Kidney (tissue), 14 donors: ENCODE data around the gene XPO6. TPM values are rescaled to one million over a fixed set of nuclear protein-coding genes. Genes with fewer than 3 reads are reported as not detected.

Experiments used
- DNase-seq, 5 donors: peaks; one replicate each; pipeline ENCODE4 v3.0.0-alpha.2; 2013 to 2020
- FAIRE-seq: peaks from 2 replicates; lab custom pipeline; 2012; peaks lifted over from hg19 to GRCh38; lab: Jason Lieb, UNC
- H3K27ac ChIP-seq, 2 donors: one replicate each; pipeline ENCODE4 v1.7.0; 2013; ENCODE audit warnings: low read depth in 2 of 2, low read length in 2 of 2, inconsistent platforms in 1 of 2
- H3K27me3 ChIP-seq: one replicate; pipeline ENCODE4 v1.7.1; 2013; ENCODE audit warnings: low read length, inconsistent platforms; ENCODE audit not compliant: control insufficient read depth, insufficient read depth
- H3K36me3 ChIP-seq, 3 donors: one replicate each; pipeline versions ENCODE4 v1.7.0 to v1.7.1; 2013; ENCODE audit warnings: low read length in 3 of 3, control low read depth in 1 of 3, inconsistent platforms in 1 of 3; ENCODE audit not compliant: insufficient read depth in 3 of 3, control insufficient read depth in 2 of 3
- H3K4me1 ChIP-seq, 3 donors: one replicate each; pipeline versions ENCODE4 v1.7.0 to v1.7.1; 2013; ENCODE audit warnings: low read length in 3 of 3, inconsistent platforms in 1 of 3, low read depth in 1 of 3; ENCODE audit not compliant: control insufficient read depth in 2 of 3, insufficient read depth in 2 of 3
- H3K4me3 ChIP-seq, 3 donors: one replicate each; pipeline versions ENCODE4 v1.7.0 to v1.8.1; 2013; ENCODE audit warnings: low read length in 3 of 3, control low read depth in 1 of 3, inconsistent platforms in 1 of 3
- H3K9ac ChIP-seq, 3 donors: one replicate each; pipeline versions ENCODE4 v1.7.0 to v1.7.1; 2013; ENCODE audit warnings: low read length in 3 of 3, control low read depth in 1 of 3, inconsistent platforms in 1 of 3
- H3K9me3 ChIP-seq, 3 donors: one replicate each; pipeline versions ENCODE4 v1.7.0 to v1.7.1; 2013; ENCODE audit warnings: low read length in 3 of 3, control low read depth in 1 of 3, inconsistent platforms in 1 of 3; ENCODE audit not compliant: control insufficient read depth in 2 of 3, insufficient read depth in 1 of 3
- CTCF ChIP-seq: IDR thresholded peaks from 3 replicates; pipeline ENCODE4 v1.5.1; 2012; ENCODE audit warnings: mild to moderate bottlenecking, moderate library complexity, borderline replicate concordance; ENCODE audit not compliant: insufficient read depth; ENCODE audit errors: extremely low read depth
- intact Hi-C: fragments of 100-400 bp; cut with DNase I; formaldehyde crosslinking; loops from one replicate; pipeline ENCODE4 v1.11.1; 2022
- polyA plus RNA-seq: library from polyadenylated mRNA; stranded (reverse); fragments of 350-450 nt; fragmentation: Illumina TruSeq; extraction: RNeasy Lipid Tissue Mini Kit (QIAGEN cat#74804); gene quantifications from one replicate; pipeline ENCODE4 v1.2.3, GENCODE V29; 2014; ENCODE audit warnings: low read depth, low replicate concordance; ENCODE audit not compliant: insufficient read depth
- total RNA-seq: library from RNA; stranded (reverse); fragmentation: NEBNext Ultra II Directional; extraction: Animal tissue kit (Norgen Biotek cat#: 25700); gene quantifications from one replicate; pipeline ENCODE4 v1.2.1, GENCODE V29; 2021
- donor health status: control.
- donor health status: control.
- donor health status: control.
- donor health status: control.
- donor health status: control.
- donor health status: DM: yes; HTN: yes; CAD: no.
- donor health status: Normal renal cell carcinoma (clear cell type).

XPO6 gene
- total and polyA plus RNA-seq, 2 donors from 2014 or later: 57.2 to 98.8 TPM

GRCh38 chr16:28183930-28184329, 27.8 kb downstream of the XPO6 start:
- Histone ChIP-seq H3K4me3 (no peak overlapping the region), H3K9me3 (no peaks in the 10 kb centered on the region), H3K27me3 (no peaks in the 10 kb centered on the region), H3K4me1 (peaks cover 0 to 11% (median 7%) of the 10 kb centered on the region in 3 donors), H3K27ac (no peak overlapping the region), H3K36me3 (no peaks in the 10 kb centered on the region), H3K9ac (no peak overlapping the region)
- DNase-seq (no peak), FAIRE-seq (no peak)
- intact Hi-C loops: no loop called here
- no peak for TF ChIP-seq CTCF

GRCh38 chr16:28183484-28183883, 28.3 kb downstream of the XPO6 start:
- DNase-seq (no peak), FAIRE-seq (no peak)
- H3K27ac ChIP-seq: no peak overlapping the region
- TF ChIP-seq CTCF: no peak
- peaks cover 0 to 11% (median 7%) of the 10 kb centered on the region in 3 donors for H3K4me1 ChIP-seq
- H3K9me3 ChIP-seq: no peaks in the 10 kb centered on the region
- intact Hi-C loops: no loop called here
- no peaks in the 10 kb centered on the region for H3K36me3 ChIP-seq
- no peak overlapping the region for H3K9ac ChIP-seq
- H3K4me3 ChIP-seq: no peak overlapping the region
- no peaks in the 10 kb centered on the region for H3K27me3 ChIP-seq

- Histone ChIP-seq H3K27ac (no peak overlapping the region), H3K9me3 (no peaks in the 10 kb centered on the region), H3K27me3 (no peaks in the 10 kb centered on the region), H3K4me3 (no peak overlapping the region), H3K36me3 (no peaks in the 10 kb centered on the region), H3K4me1 (peaks cover 0 to 11% (median 7%) of the 10 kb centered on the region in 3 donors), H3K9ac (no peak overlapping the region)
- DNase-seq (no peak), FAIRE-seq (no peak)
- no peak for TF ChIP-seq CTCF
- intact Hi-C loops: no loop called here
These were observed 29.0 kb downstream of the XPO6 start for GRCh38 chr16:28182801-28183200.

- Histone ChIP-seq H3K9ac (peak overlapping the region in 1 of 3 donors; percentile 21), H3K27ac (peak overlapping the region; percentile 61), H3K27me3 (no peaks in the 10 kb centered on the region), H3K4me3 (no peak overlapping the region), H3K36me3 (no peaks in the 10 kb centered on the region), H3K9me3 (no peaks in the 10 kb centered on the region), H3K4me1 (peaks cover 0 to 11% (median 7%) of the 10 kb centered on the region in 3 donors)
- no peak for TF ChIP-seq CTCF
- DNase-seq: no peak
- FAIRE-seq: no peak
- intact Hi-C loops: no loop called here
These were observed 29.6 kb downstream of the XPO6 start for GRCh38 chr16:28182183-28182582.
